HepG2 (cell line): ENCODE results near the gene GLIS1. TPM values are rescaled to one million over a fixed set of nuclear protein-coding genes. Genes with fewer than 3 reads are reported as not detected.

Source experiments
- ATAC-seq: fragments of 200-7000 bp; cut with Tn5 transposase; 3 replicates; pipeline ENCODE4 v1.9.1; 2020; ENCODE audit warnings: mild to moderate bottlenecking, moderate library complexity
- BruUV-seq: library from RNA; stranded (reverse); fragments of 400-500 nt; replicated peaks from 2 replicates; lab custom pipeline; 2021; lab: Mats Ljungman, UMichigan
- CTCF ChIA-PET: fragments of 300-600 bp; formaldehyde crosslinking; extraction: SDS; loops from one replicate; lab custom pipeline; 2021; ENCODE audit warnings: low total read pairs, inconsistent platforms, low intra/inter-chr PET ratio; lab: Yijun Ruan, JAX
- POLR2A ChIA-PET: fragments of 350-600 bp; sonication (Branson Sonifier 250); formaldehyde crosslinking; loops from one replicate; lab custom pipeline; 2020; ENCODE audit warnings: antibody characterized with exemption, inconsistent platforms; lab: Yijun Ruan, JAX
- DNase-seq: peaks from one replicate; pipeline ENCODE4 v3.0.0-alpha.2; 2015; ENCODE audit warnings: low spot score
- FAIRE-seq: peaks from 3 replicates; lab custom pipeline; 2011; peaks lifted over from hg19 to GRCh38; lab: Jason Lieb, UNC
- H2AFZ ChIP-seq: one replicate; pipeline ENCODE4 v1.6.1; 2011; ENCODE audit warnings: low read length, inconsistent platforms
- H3K27ac ChIP-seq: fragments of 300-600 bp; 3 replicates; pipeline ENCODE4 v1.8.0; 2011; ENCODE audit warnings: mixed run types, mild to moderate bottlenecking, mixed read lengths, low read length, inconsistent platforms; ENCODE audit not compliant: insufficient read depth; ENCODE audit errors: extremely low read length
- H3K27me3 ChIP-seq, 2 experiments: fragments of 200-600 bp in 1 of 2; 2 replicates in 1 of 2; 3 replicates in 1 of 2; pipeline versions ENCODE4 v1.6.0 to v1.8.0; 2011; ENCODE audit warnings: low read length in 2 of 2, mild to moderate bottlenecking in 2 of 2, moderate library complexity in 2 of 2, inconsistent platforms in 1 of 2; ENCODE audit not compliant: insufficient read depth in 2 of 2, control insufficient read depth in 1 of 2
- H3K36me3 ChIP-seq, 2 experiments: fragments of 200-600 bp in 1 of 2; replicated peaks in 1 of 2; 2 replicates in 1 of 2; 3 replicates in 1 of 2; pipeline versions ENCODE4 v1.5.1 to v1.8.0; 2011; ENCODE audit warnings: low read length in 2 of 2, inconsistent platforms in 1 of 2; ENCODE audit not compliant: insufficient read depth in 2 of 2, control insufficient read depth in 1 of 2
- H3K4me1 ChIP-seq: 2 replicates; pipeline ENCODE4 v1.5.1; 2012; ENCODE audit warnings: low read length, inconsistent platforms; ENCODE audit not compliant: insufficient read depth
- H3K4me2 ChIP-seq: 2 replicates; pipeline ENCODE4 v1.6.0; 2011; ENCODE audit warnings: low read depth, low read length, inconsistent platforms
- H3K4me3 ChIP-seq, 3 experiments: fragments of 200-600 bp in 1 of 3; sonication (generic), shearing (Covaris generic) in 1 of 3; replicated peaks in 1 of 3; 2 replicates each; pipeline ENCODE4 v1.5.1; 2011 to 2016; ENCODE audit warnings: low read length in 3 of 3, inconsistent platforms in 2 of 3, low read depth in 2 of 3, mild to moderate bottlenecking in 2 of 3, control low read depth in 1 of 3, mixed read lengths in 1 of 3; ENCODE audit not compliant: insufficient read depth in 1 of 3
- H3K79me2 ChIP-seq: one replicate; pipeline ENCODE4 v1.6.1; 2011; ENCODE audit warnings: low read length, inconsistent platforms; ENCODE audit not compliant: insufficient read depth
- H3K9ac ChIP-seq: 2 replicates; pipeline ENCODE4 v1.6.0; 2011; ENCODE audit warnings: mild to moderate bottlenecking, low read depth, low read length, inconsistent platforms; ENCODE audit not compliant: insufficient read depth
- H3K9me3 ChIP-seq: 2 replicates; pipeline ENCODE4 v1.5.1; 2012; ENCODE audit warnings: mild to moderate bottlenecking, low read length
- H4K20me1 ChIP-seq: 2 replicates; pipeline ENCODE4 v1.6.0; 2011; ENCODE audit warnings: inconsistent platforms, mild to moderate bottlenecking, low read length, moderate library complexity; ENCODE audit not compliant: insufficient read depth
- ARNT2 ChIP-seq: sonication (generic); formaldehyde crosslinking; IDR thresholded peaks from 2 replicates; pipeline ENCODE4 v1.8.0; 2022; ENCODE audit warnings: mild to moderate bottlenecking, low read depth, missing genetic modification reagents, moderate library complexity
- ELF4 ChIP-seq: sonication (generic); formaldehyde crosslinking; IDR thresholded peaks from 2 replicates; pipeline ENCODE4 v1.5.0; 2020; ENCODE audit warnings: missing genetic modification reagents, mild to moderate bottlenecking, moderate library complexity, borderline replicate concordance
- FLYWCH1 ChIP-seq: sonication (generic); formaldehyde crosslinking; IDR thresholded peaks from 2 replicates; pipeline ENCODE4 v1.8.1; 2023; ENCODE audit warnings: mild to moderate bottlenecking, missing genetic modification reagents
- RAD51 ChIP-seq: fragments of 450-650 bp; IDR thresholded peaks from 2 replicates; pipeline ENCODE4 v1.6.1; 2016; ENCODE audit warnings: borderline replicate concordance
- ZC3H13 ChIP-seq: sonication (generic); formaldehyde crosslinking; IDR thresholded peaks from 2 replicates; pipeline ENCODE4 v1.8.1; 2023; ENCODE audit warnings: mild to moderate bottlenecking, missing genetic modification reagents, moderate library complexity
- ZNF660 ChIP-seq: sonication (generic); formaldehyde crosslinking; IDR thresholded peaks from 2 replicates; pipeline ENCODE4 v1.5.1; 2020; ENCODE audit warnings: mild to moderate bottlenecking, low read depth, missing genetic modification reagents, borderline replicate concordance
- WGBS: methylation state at CpG from one replicate; pipeline ENCODE4 v1.1.6; 2017; ENCODE audit warnings: low lambda C conversion rate; 5-methylcytosine and 5-hydroxymethylcytosine counted together
- in situ Hi-C: cut with HindIII; loops from 2 replicates; pipeline ENCODE4 v1.10.0; 2017; ENCODE audit warnings: low pct_unique_long_range_greater_than_20kb; ENCODE audit not compliant: extremely low pct_ligation_motif_present
- intact Hi-C: fragments of 100-400 bp; cut with micrococcal nuclease; formaldehyde crosslinking; loops from one replicate; pipeline ENCODE4 v1.10.0; 2022; ENCODE audit not compliant: unreplicated experiment
- polyA plus RNA-seq, 8 experiments: library from polyadenylated mRNA; depleted of rRNA in 3 of 8; stranded (reverse) in 7 of 8; unstranded in 1 of 8; fragments of >200 nt; fragmentation: Illumina TruSeq in 4 of 8; extraction: Trizol in 4 of 8; gene quantifications; 2 replicates each; pipeline versions ENCODE4 v1.2.1 to v1.2.3, GENCODE V29; 2011 to 2016; ENCODE audit warnings: low read depth in 4 of 8, missing spikeins in 1 of 8, mixed read lengths in 1 of 8; ENCODE audit not compliant: insufficient read depth in 1 of 8
- total RNA-seq, 5 experiments: library from RNA; depleted of rRNA; stranded (reverse); fragments of >200 nt; fragmentation: Illumina TruSeq; extraction: Trizol; gene quantifications; 2 replicates each; pipeline ENCODE4 v1.2.3, GENCODE V29; 2016; ENCODE audit warnings: low read depth in 1 of 5
- TF ChIP-seq, protein P1 (sequence below): sonication (generic); formaldehyde crosslinking; IDR thresholded peaks from 2 replicates; pipeline ENCODE4 v1.8.0; 2022; ENCODE audit warnings: missing genetic modification reagents, mild to moderate bottlenecking, borderline replicate concordance

The GLIS1 gene
- total and polyA plus RNA-seq, 2 of the 13 experiments (the other 11 are each of a cell fraction or from before 2014, with no cell fraction given), result 0.03 TPM; not detected in 1

DNA sequence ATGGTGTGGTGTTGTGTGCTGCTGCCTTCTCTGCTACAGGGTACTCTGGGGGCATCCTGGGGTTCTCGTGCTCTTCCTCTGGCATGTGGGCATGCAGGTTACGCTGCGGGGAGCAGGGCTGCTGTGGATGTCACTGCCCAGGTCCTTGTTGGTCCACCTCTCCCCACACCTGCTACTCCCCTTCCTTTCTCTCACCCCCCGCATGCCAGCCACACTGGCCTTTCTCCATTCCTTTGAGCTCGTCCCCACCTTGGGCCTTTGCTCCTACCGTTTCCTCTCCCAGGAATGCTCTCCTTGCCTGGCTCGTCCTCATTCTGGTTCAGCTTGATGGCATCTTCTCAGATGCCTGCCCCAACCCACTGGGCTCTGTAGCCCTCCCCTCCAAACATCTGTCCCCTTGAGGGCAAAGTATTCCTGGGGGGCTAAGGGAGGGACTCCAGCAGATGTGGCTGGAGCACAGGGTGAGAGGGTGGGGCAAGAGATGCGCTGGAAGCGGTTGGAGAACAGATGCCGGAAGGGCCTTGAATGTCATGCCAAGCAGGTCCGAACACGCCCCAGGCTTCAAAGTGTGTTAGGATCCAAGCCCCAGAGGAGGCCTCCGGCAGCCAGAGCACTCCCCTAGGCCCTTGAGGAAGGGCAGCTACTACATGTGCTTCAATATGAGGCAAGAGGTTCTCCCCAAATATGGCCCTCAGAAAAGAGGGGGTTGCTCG is 256.4 kb downstream of the GLIS1 start:
- TF ChIP-seq, protein P1, sequence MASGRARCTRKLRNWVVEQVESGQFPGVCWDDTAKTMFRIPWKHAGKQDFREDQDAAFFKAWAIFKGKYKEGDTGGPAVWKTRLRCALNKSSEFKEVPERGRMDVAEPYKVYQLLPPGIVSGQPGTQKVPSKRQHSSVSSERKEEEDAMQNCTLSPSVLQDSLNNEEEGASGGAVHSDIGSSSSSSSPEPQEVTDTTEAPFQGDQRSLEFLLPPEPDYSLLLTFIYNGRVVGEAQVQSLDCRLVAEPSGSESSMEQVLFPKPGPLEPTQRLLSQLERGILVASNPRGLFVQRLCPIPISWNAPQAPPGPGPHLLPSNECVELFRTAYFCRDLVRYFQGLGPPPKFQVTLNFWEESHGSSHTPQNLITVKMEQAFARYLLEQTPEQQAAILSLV (CRISPR knock-in tag), result no peak
- TF ChIP-seq ZNF660 (CRISPR knock-in tag) (no peak), ZC3H13 (no peak), RAD51 (no peak), ELF4 (CRISPR knock-in tag) (no peak), ARNT2 (CRISPR knock-in tag) (no peak), FLYWCH1 (no peak)

More for the DNA sequence above, 256.4 kb downstream of the GLIS1 start:
- WGBS, result 3% methylated on average over 8 of the region's 14 CpGs
- H3K9me3 ChIP-seq, result no peaks in the 10 kb centered on the region
- no peaks in the 10 kb centered on the region for H3K4me1 ChIP-seq
- H3K27me3 ChIP-seq, result peaks cover 1 to 57% of the 10 kb centered on the region in 2 experiments; a peak in 4 of 5 replicates
- no peak overlapping the region for H3K9ac ChIP-seq
- H3K4me3 ChIP-seq, result no peak overlapping the region
- FAIRE-seq (no peak), DNase-seq (no peak), ATAC-seq (no peak)
- no peak overlapping the region for H3K4me2 ChIP-seq
- no peak overlapping the region for H3K27ac ChIP-seq
- ChIA-PET CTCF (no interaction called here), POLR2A (no interaction called here)
- BruUV-seq, result no TSS peak
- H3K79me2 ChIP-seq, result no peaks in the 10 kb centered on the region
- H2AFZ ChIP-seq, result no peak overlapping the region
- intact Hi-C loops (no loop called here), in situ Hi-C loops (no loop called here)
- no peaks in the 10 kb centered on the region for H4K20me1 ChIP-seq
- no peaks in the 10 kb centered on the region for H3K36me3 ChIP-seq
